Trophoblast cell (in vitro differentiated cells and primary cell): ENCODE measurements around the gene POFUT1.

Experiments
- DNase-seq, 2 donors: peaks; one replicate each; pipeline ENCODE4 v3.0.0-alpha.2; 2016
- H2AFZ ChIP-seq: 2 replicates; pipeline ENCODE4 v1.6.1; 2013; ENCODE audit warnings: low read length, moderate library complexity, mild to moderate bottlenecking; ENCODE audit not compliant: insufficient read depth, poor library complexity
- H2AK5ac ChIP-seq: 2 replicates; pipeline ENCODE4 v1.6.1; 2013; ENCODE audit warnings: mild to moderate bottlenecking, low read length
- H2BK120ac ChIP-seq: 2 replicates; pipeline ENCODE4 v1.6.1; 2013; ENCODE audit warnings: low read length, mild to moderate bottlenecking, moderate library complexity; ENCODE audit not compliant: insufficient read depth, poor library complexity
- H2BK12ac ChIP-seq: 2 replicates; pipeline ENCODE4 v1.6.1; 2013; ENCODE audit warnings: mild to moderate bottlenecking, low read length, moderate library complexity
- H2BK5ac ChIP-seq: 2 replicates; pipeline ENCODE4 v1.6.1; 2013; ENCODE audit warnings: low read length, low read depth, moderate library complexity, mild to moderate bottlenecking; ENCODE audit not compliant: poor library complexity
- H3K14ac ChIP-seq: 2 replicates; pipeline ENCODE4 v1.6.1; 2013; ENCODE audit warnings: mild to moderate bottlenecking, low read length
- H3K18ac ChIP-seq: 2 replicates; pipeline ENCODE4 v1.6.1; 2013; ENCODE audit warnings: mild to moderate bottlenecking, low read length
- H3K23ac ChIP-seq: 2 replicates; pipeline ENCODE4 v1.6.1; 2013; ENCODE audit warnings: low read length
- H3K27ac ChIP-seq: 2 replicates; pipeline ENCODE4 v1.5.1; 2013; ENCODE audit warnings: low read depth, mild to moderate bottlenecking, inconsistent platforms, low read length, moderate library complexity
- H3K27me3 ChIP-seq: 2 replicates; pipeline ENCODE4 v1.6.1; 2013; ENCODE audit warnings: inconsistent platforms, mild to moderate bottlenecking, low read length, moderate library complexity; ENCODE audit not compliant: insufficient read depth
- H3K36me3 ChIP-seq, 2 experiments: 1 replicate in 1 of 2; 2 replicates in 1 of 2; pipeline ENCODE4 v1.6.1; 2013; ENCODE audit warnings: low read length in 2 of 2, mild to moderate bottlenecking in 2 of 2, moderate library complexity in 1 of 2; ENCODE audit not compliant: insufficient read depth in 2 of 2, control insufficient read depth in 1 of 2
- H3K4ac ChIP-seq: 2 replicates; pipeline ENCODE4 v1.6.1; 2013; ENCODE audit warnings: low read depth, mild to moderate bottlenecking, low read length, moderate library complexity
- H3K4me1 ChIP-seq, 2 experiments: 1 replicate in 1 of 2; 2 replicates in 1 of 2; pipeline ENCODE4 v1.6.1; 2013; ENCODE audit warnings: low read length in 2 of 2, mild to moderate bottlenecking in 2 of 2, moderate library complexity in 1 of 2; ENCODE audit not compliant: insufficient read depth in 2 of 2, control insufficient read depth in 1 of 2
- H3K4me2 ChIP-seq: 2 replicates; pipeline ENCODE4 v1.6.1; 2013; ENCODE audit warnings: inconsistent platforms, mild to moderate bottlenecking, low read length, moderate library complexity
- H3K4me3 ChIP-seq: 2 replicates; pipeline ENCODE4 v1.5.1; 2013; ENCODE audit warnings: mild to moderate bottlenecking, low read depth, low read length, inconsistent platforms
- H3K79me1 ChIP-seq: one replicate; pipeline ENCODE4 v1.6.1; 2013; ENCODE audit warnings: low read length
- H3K79me2 ChIP-seq: 2 replicates; pipeline ENCODE4 v1.6.1; 2013; ENCODE audit warnings: low read length, mild to moderate bottlenecking; ENCODE audit not compliant: control insufficient read depth, insufficient read depth, poor library complexity
- H3K9ac ChIP-seq: 2 replicates; pipeline ENCODE4 v1.6.1; 2013; ENCODE audit warnings: mild to moderate bottlenecking, low read length
- H3K9me3 ChIP-seq: 2 replicates; pipeline ENCODE4 v1.6.1; 2013; ENCODE audit warnings: low read depth, mild to moderate bottlenecking, control low read depth, inconsistent platforms, low read length; ENCODE audit not compliant: insufficient read depth
- H4K12ac ChIP-seq: 2 replicates; pipeline ENCODE4 v1.6.1; 2013; ENCODE audit warnings: low read depth, mild to moderate bottlenecking, low read length, moderate library complexity
- H4K8ac ChIP-seq: 2 replicates; pipeline ENCODE4 v1.6.1; 2013; ENCODE audit warnings: low read depth, mild to moderate bottlenecking, low read length, moderate library complexity
- H4K91ac ChIP-seq: one replicate; pipeline ENCODE4 v1.6.1; 2013; ENCODE audit warnings: low read depth, mild to moderate bottlenecking, low read length, moderate library complexity
- WGBS: extraction: QIAGEN DNeasy Blood & Tissue Kit; methylation state at CpG from one replicate; pipeline ENCODE4 v1.1.7; 2013; ENCODE audit warnings: missing lambda C conversion rate; ENCODE audit not compliant: insufficient read length, insufficient coverage; ENCODE audit errors: extremely low coverage; 5-methylcytosine and 5-hydroxymethylcytosine counted together

Gene POFUT1

DNA sequence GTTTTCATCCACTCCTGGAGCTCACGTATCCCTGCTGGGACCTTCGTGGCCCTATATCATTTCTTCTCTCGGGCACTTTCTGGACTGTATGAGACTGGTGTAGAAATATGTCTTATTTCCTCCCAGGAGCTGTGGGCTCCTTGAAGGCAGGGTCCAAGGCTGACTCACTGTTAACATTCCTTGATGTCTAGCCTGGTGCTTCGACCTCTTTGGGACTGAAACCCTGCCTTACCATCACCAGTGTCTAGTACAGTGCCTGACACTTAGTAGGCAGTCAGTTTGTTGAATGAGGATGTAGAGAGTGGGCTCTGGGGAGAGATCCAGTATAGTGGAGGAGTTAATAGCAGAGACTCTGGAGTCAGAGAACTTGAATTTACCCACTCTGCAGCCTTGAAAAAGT is 23.6 kb downstream of the POFUT1 start:
- no peak overlapping the region for H3K4me2 ChIP-seq
- H3K27ac ChIP-seq, result no peak overlapping the region
- no peaks in the 10 kb centered on the region for H3K27me3 ChIP-seq
- H4K91ac ChIP-seq, result no peak overlapping the region
- H4K8ac ChIP-seq, result no peak overlapping the region
- WGBS, result no CpG with 5 or more reads among the region's 4 CpGs
- no peaks in the 10 kb centered on the region for H3K79me2 ChIP-seq
- H3K23ac ChIP-seq, result no peak overlapping the region
- no peak overlapping the region for H3K4me3 ChIP-seq
- no peak overlapping the region for H3K4ac ChIP-seq
- no peak overlapping the region for H2BK120ac ChIP-seq
- no peak overlapping the region for H2AK5ac ChIP-seq
- peaks cover 10 to 18% of the 10 kb centered on the region in 2 experiments for H3K4me1 ChIP-seq
- H4K12ac ChIP-seq, result no peak overlapping the region
- H3K36me3 ChIP-seq, result peaks cover 45 to 50% of the 10 kb centered on the region in 2 experiments
- H2BK12ac ChIP-seq, result no peak overlapping the region
- no peak overlapping the region for H3K14ac ChIP-seq
- peak; percentile 44 to 63 for DNase-seq
- peaks cover 2% of the 10 kb centered on the region for H3K9me3 ChIP-seq
- H2BK5ac ChIP-seq, result no peak overlapping the region
- H3K9ac ChIP-seq, result no peak overlapping the region
- no peak overlapping the region for H2AFZ ChIP-seq
- H3K79me1 ChIP-seq, result peaks cover 4% of the 10 kb centered on the region
- H3K18ac ChIP-seq, result no peak overlapping the region

DNA sequence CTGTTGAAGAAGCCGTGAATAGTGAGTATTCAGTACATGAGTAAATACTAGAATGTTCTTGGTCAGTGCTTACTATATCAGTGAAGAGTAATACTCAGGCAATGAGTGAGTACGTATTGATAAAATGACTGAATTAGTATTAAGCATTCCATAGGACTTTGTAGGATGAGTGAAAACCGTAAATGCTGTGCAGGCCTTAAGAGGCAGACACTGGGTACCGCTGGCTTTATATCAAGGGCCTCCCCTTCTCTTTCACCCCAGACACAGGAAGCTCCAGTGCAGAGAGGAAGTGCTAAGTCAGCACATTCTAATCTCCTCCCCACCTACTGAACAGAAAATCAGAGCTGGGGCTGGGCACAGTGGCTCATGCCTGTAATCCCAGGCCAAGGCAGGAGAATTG is 24.2 kb downstream of the POFUT1 start:
- no peak for DNase-seq
- no peak overlapping the region for H3K14ac ChIP-seq
- H3K27me3 ChIP-seq, result no peaks in the 10 kb centered on the region
- H3K4me1 ChIP-seq, result peaks cover 10 to 17% of the 10 kb centered on the region in 2 experiments
- H3K9me3 ChIP-seq, result peaks cover 2% of the 10 kb centered on the region
- H3K79me1 ChIP-seq, result peaks cover 4% of the 10 kb centered on the region
- no peak overlapping the region for H3K18ac ChIP-seq
- no peak overlapping the region for H2BK5ac ChIP-seq
- no peak overlapping the region for H3K4ac ChIP-seq
- no peak overlapping the region for H3K4me3 ChIP-seq
- H3K9ac ChIP-seq, result no peak overlapping the region
- no peak overlapping the region for H4K8ac ChIP-seq
- H3K4me2 ChIP-seq, result no peak overlapping the region
- no peak overlapping the region for H4K12ac ChIP-seq
- H2AK5ac ChIP-seq, result no peak overlapping the region
- no peaks in the 10 kb centered on the region for H3K79me2 ChIP-seq
- no peak overlapping the region for H3K27ac ChIP-seq
- H2BK12ac ChIP-seq, result no peak overlapping the region
- H3K36me3 ChIP-seq, result peaks cover 45 to 50% of the 10 kb centered on the region in 2 experiments
- H4K91ac ChIP-seq, result no peak overlapping the region
- no peak overlapping the region for H3K23ac ChIP-seq
- H2AFZ ChIP-seq, result no peak overlapping the region
- no CpG with 5 or more reads among the region's 4 CpGs for WGBS
- no peak overlapping the region for H2BK120ac ChIP-seq

DNA sequence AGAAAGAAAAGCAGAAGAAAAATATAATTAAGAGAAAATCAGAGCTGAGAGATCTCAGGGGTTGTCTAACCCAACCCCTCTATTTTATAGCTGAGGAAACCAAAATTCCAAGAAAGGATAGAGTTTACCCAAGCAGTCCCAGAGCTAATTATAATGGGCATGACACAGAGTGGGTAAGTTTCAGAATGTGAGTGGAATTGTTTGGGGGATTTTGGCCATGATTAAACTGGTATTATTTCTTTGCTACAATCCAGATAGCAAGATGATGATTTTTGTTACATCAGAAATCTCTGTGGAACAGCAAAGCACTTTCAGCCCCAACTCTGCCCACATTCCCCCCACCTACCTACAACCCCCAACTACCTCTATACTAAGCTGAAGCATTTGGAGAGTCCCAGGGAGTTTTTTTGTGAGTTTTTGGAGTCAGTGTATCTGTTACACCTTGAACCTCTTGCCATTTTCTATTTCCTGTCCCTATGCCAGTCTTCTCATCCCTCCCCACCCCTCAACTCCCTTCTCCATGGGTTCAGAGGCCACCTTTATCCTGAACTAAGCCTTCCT is 24.7 kb downstream of the POFUT1 start:
- no peak overlapping the region for H4K91ac ChIP-seq
- no peak overlapping the region for H3K18ac ChIP-seq
- no peak overlapping the region for H3K4me3 ChIP-seq
- no peak overlapping the region for H4K12ac ChIP-seq
- H3K9ac ChIP-seq, result no peak overlapping the region
- H2BK5ac ChIP-seq, result no peak overlapping the region
- H2BK120ac ChIP-seq, result no peak overlapping the region
- no peak overlapping the region for H3K4ac ChIP-seq
- no peak overlapping the region for H2AK5ac ChIP-seq
- no peak overlapping the region for H3K23ac ChIP-seq
- no peak overlapping the region for H3K4me2 ChIP-seq
- peaks cover 6 to 12% of the 10 kb centered on the region in 2 experiments for H3K4me1 ChIP-seq
- no peak overlapping the region for H2AFZ ChIP-seq
- H3K27ac ChIP-seq, result no peak overlapping the region
- H3K36me3 ChIP-seq, result peaks cover 47 to 50% of the 10 kb centered on the region in 2 experiments
- peaks cover 4% of the 10 kb centered on the region for H3K79me1 ChIP-seq
- no peaks in the 10 kb centered on the region for H3K79me2 ChIP-seq
- H3K9me3 ChIP-seq, result peaks cover 2% of the 10 kb centered on the region
- H3K27me3 ChIP-seq, result no peaks in the 10 kb centered on the region
- H2BK12ac ChIP-seq, result no peak overlapping the region
- H4K8ac ChIP-seq, result no peak overlapping the region
- no peak for DNase-seq
- H3K14ac ChIP-seq, result no peak overlapping the region

DNA sequence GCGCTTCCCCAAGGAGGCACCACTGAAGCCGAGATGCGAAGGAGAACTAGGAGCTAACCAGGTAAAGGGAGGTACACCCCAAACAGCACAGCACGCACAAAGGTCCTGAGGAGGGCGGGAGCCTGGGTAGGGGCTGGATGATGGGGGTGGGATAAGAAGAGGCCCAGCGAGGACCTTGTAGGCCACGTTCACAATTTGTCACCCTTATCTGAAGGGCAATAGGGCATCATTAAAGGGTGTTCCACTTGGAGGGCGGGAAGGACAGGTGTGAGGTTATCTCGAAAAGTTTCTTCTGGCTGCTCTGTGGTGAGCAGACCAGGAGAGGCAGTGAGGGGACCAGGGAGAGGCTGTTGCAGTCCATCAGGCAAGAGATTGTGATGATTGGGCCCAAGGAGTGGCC is 25.6 kb downstream of the POFUT1 start:
- DNase-seq, result no peak
- peaks cover 47 to 49% of the 10 kb centered on the region in 2 experiments for H3K36me3 ChIP-seq
- H2BK5ac ChIP-seq, result no peak overlapping the region
- no peak overlapping the region for H4K8ac ChIP-seq
- no peak overlapping the region for H2AFZ ChIP-seq
- no peak overlapping the region for H3K4ac ChIP-seq
- no peak overlapping the region for H3K18ac ChIP-seq
- H3K79me2 ChIP-seq, result no peaks in the 10 kb centered on the region
- no CpG with 5 or more reads among the region's 9 CpGs for WGBS
- no peak overlapping the region for H2BK120ac ChIP-seq
- H3K4me1 ChIP-seq, result peaks cover 2 to 4% of the 10 kb centered on the region in 2 experiments
- H3K23ac ChIP-seq, result no peak overlapping the region
- no peak overlapping the region for H3K27ac ChIP-seq
- no peak overlapping the region for H3K14ac ChIP-seq
- no peak overlapping the region for H3K9ac ChIP-seq
- no peaks in the 10 kb centered on the region for H3K27me3 ChIP-seq
- no peak overlapping the region for H4K91ac ChIP-seq
- H3K9me3 ChIP-seq, result peaks cover 2% of the 10 kb centered on the region
- no peak overlapping the region for H2BK12ac ChIP-seq
- no peak overlapping the region for H3K4me2 ChIP-seq
- H3K4me3 ChIP-seq, result no peak overlapping the region
- H2AK5ac ChIP-seq, result no peak overlapping the region
- H4K12ac ChIP-seq, result no peak overlapping the region
- H3K79me1 ChIP-seq, result peaks cover 4% of the 10 kb centered on the region
